Measurements from ENCODE around the gene RAB20. TPM values are rescaled to one million over a fixed set of nuclear protein-coding genes. Genes with fewer than 3 reads are reported as not detected.

Gene RAB20
- total RNA-seq, 1 donor from 2014 or later, result 2.6 TPM

DNA sequence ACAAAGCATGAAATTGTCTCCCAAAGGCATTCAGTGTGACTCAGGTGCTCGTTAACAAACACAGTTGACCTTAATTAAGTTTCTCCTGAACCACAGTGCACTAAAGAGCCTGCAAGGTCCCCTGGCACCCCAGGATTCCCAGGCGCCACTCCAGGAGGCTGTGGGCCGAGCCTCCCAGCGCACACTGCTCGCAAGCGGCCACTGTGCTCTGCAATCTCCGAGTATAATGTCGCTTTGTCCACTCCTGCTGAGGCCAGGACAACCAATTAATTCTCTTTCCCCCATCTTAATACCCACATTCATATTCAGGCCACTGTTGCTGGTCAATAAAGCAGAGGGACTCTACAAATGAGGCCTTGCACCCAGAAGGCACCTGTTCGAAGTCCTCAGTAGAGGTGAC is 8.8 kb downstream of the RAB20 start:
- no peak overlapping the region for H3K4me3 ChIP-seq (ENCODE audit: insufficient read depth, low read depth, low read length)

DNA sequence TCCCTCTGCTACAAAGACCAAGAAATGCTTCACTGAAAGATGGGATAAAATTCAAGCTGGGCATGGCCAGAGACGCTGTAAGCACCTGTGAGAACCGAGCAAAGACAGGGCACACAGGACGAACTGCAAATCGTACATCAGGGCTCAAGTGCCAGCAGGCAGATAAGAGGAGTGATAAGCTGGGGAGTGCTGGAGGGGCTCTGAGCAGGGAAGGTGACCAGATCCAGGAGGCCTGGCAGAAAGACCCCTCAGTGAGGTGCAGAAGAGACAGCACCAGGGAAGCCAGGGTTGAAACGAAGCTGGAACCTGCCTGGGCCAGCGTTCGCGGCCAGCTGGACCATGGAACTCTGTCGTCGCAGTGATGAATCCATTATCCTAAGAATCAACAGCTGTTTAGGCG is 10.2 kb downstream of the RAB20 start:
- no peaks in the 10 kb centered on the region for H3K79me2 ChIP-seq (ENCODE audit: insufficient read depth, low read length)

More for the DNA sequence above, 8.8 kb downstream of the RAB20 start:
- Histone ChIP-seq H4K20me1 (ENCODE audit: insufficient read depth, low read length) (no peaks in the 10 kb centered on the region), H3K27ac (ENCODE audit: low read depth, low read length) (no peak overlapping the region), H3K36me3 (ENCODE audit: insufficient read depth, low read length) (no peaks in the 10 kb centered on the region), H3K4me2 (ENCODE audit: low read length) (no peak overlapping the region), H2AFZ (ENCODE audit: low read depth, low read length) (no peak overlapping the region), H3K79me2 (ENCODE audit: insufficient read depth, low read length) (no peaks in the 10 kb centered on the region), H3K9ac (ENCODE audit: low read length) (no peak overlapping the region), H3K27me3 (ENCODE audit: insufficient read depth, low read length) (peaks cover 2% of the 10 kb centered on the region), H3K9me3 (ENCODE audit: insufficient read depth, low read depth, low read length) (peaks cover 3% of the 10 kb centered on the region), H3K4me1 (ENCODE audit: insufficient read depth, low read length) (no peaks in the 10 kb centered on the region)
- FAIRE-seq (no peak), DNase-seq (ENCODE audit: low read depth) (no peak)
- TF ChIP-seq, protein P1, sequence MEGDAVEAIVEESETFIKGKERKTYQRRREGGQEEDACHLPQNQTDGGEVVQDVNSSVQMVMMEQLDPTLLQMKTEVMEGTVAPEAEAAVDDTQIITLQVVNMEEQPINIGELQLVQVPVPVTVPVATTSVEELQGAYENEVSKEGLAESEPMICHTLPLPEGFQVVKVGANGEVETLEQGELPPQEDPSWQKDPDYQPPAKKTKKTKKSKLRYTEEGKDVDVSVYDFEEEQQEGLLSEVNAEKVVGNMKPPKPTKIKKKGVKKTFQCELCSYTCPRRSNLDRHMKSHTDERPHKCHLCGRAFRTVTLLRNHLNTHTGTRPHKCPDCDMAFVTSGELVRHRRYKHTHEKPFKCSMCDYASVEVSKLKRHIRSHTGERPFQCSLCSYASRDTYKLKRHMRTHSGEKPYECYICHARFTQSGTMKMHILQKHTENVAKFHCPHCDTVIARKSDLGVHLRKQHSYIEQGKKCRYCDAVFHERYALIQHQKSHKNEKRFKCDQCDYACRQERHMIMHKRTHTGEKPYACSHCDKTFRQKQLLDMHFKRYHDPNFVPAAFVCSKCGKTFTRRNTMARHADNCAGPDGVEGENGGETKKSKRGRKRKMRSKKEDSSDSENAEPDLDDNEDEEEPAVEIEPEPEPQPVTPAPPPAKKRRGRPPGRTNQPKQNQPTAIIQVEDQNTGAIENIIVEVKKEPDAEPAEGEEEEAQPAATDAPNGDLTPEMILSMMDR (IDR thresholded peaks at IDR 0.05; ENCODE audit: insufficient read depth, low read depth, low read length), result no peak
- no peak for TF ChIP-seq EZH2 (IDR thresholded peaks at IDR 0.05; ENCODE audit: insufficient read depth, low read length)
- Mint-ChIP-seq H3K27me3 (ENCODE audit: low read depth, unreplicated experiment) (peaks cover 8% of the 10 kb centered on the region), H3K27ac (ENCODE audit: unreplicated experiment) (no peak overlapping the region), H3K4me1 (ENCODE audit: low read depth, unreplicated experiment) (no peaks in the 10 kb centered on the region), H3K36me3 (ENCODE audit: low read depth, unreplicated experiment) (peaks cover 8% of the 10 kb centered on the region), H3K4me3 (ENCODE audit: unreplicated experiment) (no peak overlapping the region), H3K9me3 (ENCODE audit: unreplicated experiment) (peaks cover 5% of the 10 kb centered on the region)

DNA sequence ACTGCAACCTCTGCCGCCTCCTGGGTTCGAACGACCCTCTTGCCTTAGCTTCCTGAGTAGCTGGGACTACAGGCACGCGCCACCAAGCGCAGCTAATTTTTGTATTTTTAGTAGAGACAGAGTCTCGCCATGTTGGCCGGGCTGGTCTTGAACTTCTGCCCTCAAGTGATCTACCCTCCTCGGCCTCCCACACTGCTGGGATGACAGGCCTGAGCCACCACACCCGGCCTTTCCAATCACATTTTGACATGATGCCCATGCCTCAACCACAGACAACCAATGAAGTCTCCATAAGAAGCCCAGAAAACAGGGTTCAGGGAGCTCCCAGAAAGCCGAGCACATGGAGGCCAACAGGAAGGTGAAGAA is 11.7 kb downstream of the RAB20 start:
- TF ChIP-seq, protein P1 (IDR thresholded peaks at IDR 0.05; ENCODE audit: insufficient read depth, low read depth, low read length), result no peak
- no peak for TF ChIP-seq EZH2 (IDR thresholded peaks at IDR 0.05; ENCODE audit: insufficient read depth, low read length)
- Histone ChIP-seq H3K27me3 (ENCODE audit: insufficient read depth, low read length) (no peaks in the 10 kb centered on the region), H3K79me2 (ENCODE audit: insufficient read depth, low read length) (no peaks in the 10 kb centered on the region), H3K4me2 (ENCODE audit: low read length) (no peak overlapping the region), H3K27ac (ENCODE audit: low read depth, low read length) (no peak overlapping the region), H3K9me3 (ENCODE audit: insufficient read depth, low read depth, low read length) (no peaks in the 10 kb centered on the region), H3K9ac (ENCODE audit: low read length) (no peak overlapping the region), H3K36me3 (ENCODE audit: insufficient read depth, low read length) (no peaks in the 10 kb centered on the region), H3K4me1 (ENCODE audit: insufficient read depth, low read length) (peaks cover 10% of the 10 kb centered on the region), H2AFZ (ENCODE audit: low read depth, low read length) (no peak overlapping the region), H3K4me3 (ENCODE audit: insufficient read depth, low read depth, low read length) (no peak overlapping the region), H4K20me1 (ENCODE audit: insufficient read depth, low read length) (no peaks in the 10 kb centered on the region)
- Mint-ChIP-seq H3K27me3 (ENCODE audit: low read depth, unreplicated experiment) (no peaks in the 10 kb centered on the region), H3K27ac (ENCODE audit: unreplicated experiment) (no peak overlapping the region), H3K4me1 (ENCODE audit: low read depth, unreplicated experiment) (no peaks in the 10 kb centered on the region), H3K36me3 (ENCODE audit: low read depth, unreplicated experiment) (no peaks in the 10 kb centered on the region), H3K4me3 (ENCODE audit: unreplicated experiment) (no peak overlapping the region), H3K9me3 (ENCODE audit: unreplicated experiment) (peaks cover 2% of the 10 kb centered on the region)
- FAIRE-seq, result no peak
- DNase-seq (ENCODE audit: low read depth), result no peak

More for the DNA sequence above, 10.2 kb downstream of the RAB20 start:
- Histone ChIP-seq H3K36me3 (ENCODE audit: insufficient read depth, low read length) (no peaks in the 10 kb centered on the region), H3K9ac (ENCODE audit: low read length) (no peak overlapping the region), H3K27me3 (ENCODE audit: insufficient read depth, low read length) (peaks cover 2% of the 10 kb centered on the region), H3K27ac (ENCODE audit: low read depth, low read length) (no peak overlapping the region), H3K4me1 (ENCODE audit: insufficient read depth, low read length) (peaks cover 10% of the 10 kb centered on the region), H3K4me3 (ENCODE audit: insufficient read depth, low read depth, low read length) (no peak overlapping the region), H4K20me1 (ENCODE audit: insufficient read depth, low read length) (no peaks in the 10 kb centered on the region), H3K9me3 (ENCODE audit: insufficient read depth, low read depth, low read length) (no peaks in the 10 kb centered on the region), H2AFZ (ENCODE audit: low read depth, low read length) (no peak overlapping the region), H3K4me2 (ENCODE audit: low read length) (no peak overlapping the region)
- Mint-ChIP-seq H3K9me3 (ENCODE audit: unreplicated experiment) (no peaks in the 10 kb centered on the region), H3K4me1 (ENCODE audit: low read depth, unreplicated experiment) (no peaks in the 10 kb centered on the region), H3K27me3 (ENCODE audit: low read depth, unreplicated experiment) (peaks cover 3% of the 10 kb centered on the region), H3K36me3 (ENCODE audit: low read depth, unreplicated experiment) (peaks cover 3% of the 10 kb centered on the region), H3K4me3 (ENCODE audit: unreplicated experiment) (no peak overlapping the region), H3K27ac (ENCODE audit: unreplicated experiment) (no peak overlapping the region)
- DNase-seq (ENCODE audit: low read depth) (no peak), FAIRE-seq (no peak)
- TF ChIP-seq EZH2 (IDR thresholded peaks at IDR 0.05; ENCODE audit: insufficient read depth, low read length), result no peak
- TF ChIP-seq, protein P1 (IDR thresholded peaks at IDR 0.05; ENCODE audit: insufficient read depth, low read depth, low read length), result no peak

Measured in astrocyte (in vitro differentiated cells and primary cell).